Naive thymus-derived CD4-positive, alpha-beta T cell (primary cell): ENCODE measurements around the gene ABL1. TPM values are rescaled to one million over a fixed set of nuclear protein-coding genes. Genes with fewer than 3 reads are reported as not detected.
"Not testable (repeated sequence)": the region's sequence is repeated elsewhere in the genome, so short reads cannot be mapped to it uniquely, and the experiment has no call there.

Experiments
- ATAC-seq: fragments of 150-1000 bp; cut with Tn5 transposase; 2 replicates; pipeline ENCODE4 v1.10.0; 2021; ENCODE audit warnings: mild to moderate bottlenecking, moderate library complexity
- CTCF ChIA-PET: fragments of 350-600 bp; sonication (Branson Sonifier 250); formaldehyde crosslinking; loops from one replicate; lab custom pipeline; 2021; ENCODE audit warnings: antibody characterized with exemption; lab: Charles Lee
- POLR2A ChIA-PET: fragments of 350-600 bp; sonication (Branson Sonifier 250); formaldehyde crosslinking; loops from one replicate; lab custom pipeline; 2021; ENCODE audit warnings: antibody characterized with exemption, inconsistent platforms; lab: Charles Lee
- DNase-seq, 9 donors: peaks; one replicate each; pipeline versions ENCODE4 v3.0.0 to v3.0.0-alpha.2; 2020 to 2022; ENCODE audit warnings: mixed read lengths in 1 of 9
- H3K27ac ChIP-seq: one replicate; pipeline ENCODE4 v1.7.0; 2013; ENCODE audit warnings: mild to moderate bottlenecking, low read depth, low read length, moderate library complexity
- H3K27me3 ChIP-seq, 2 donors: one replicate each; pipeline ENCODE4 v1.7.0; 2013; ENCODE audit warnings: low read length in 2 of 2, mild to moderate bottlenecking in 2 of 2, moderate library complexity in 2 of 2; ENCODE audit not compliant: control insufficient read depth in 2 of 2, insufficient read depth in 2 of 2
- H3K36me3 ChIP-seq, 3 experiments: 1 replicate in 2 of 3; 2 replicates in 1 of 3; pipeline ENCODE4 v1.7.0; 2013; ENCODE audit warnings: low read length in 3 of 3, mild to moderate bottlenecking in 3 of 3, moderate library complexity in 1 of 3; ENCODE audit not compliant: insufficient read depth in 3 of 3, control insufficient read depth in 2 of 3
- H3K4me1 ChIP-seq, 2 donors: one replicate each; pipeline ENCODE4 v1.7.0; 2013; ENCODE audit warnings: low read length in 2 of 2, mild to moderate bottlenecking in 2 of 2, moderate library complexity in 1 of 2; ENCODE audit not compliant: control insufficient read depth in 2 of 2, insufficient read depth in 2 of 2
- H3K4me3 ChIP-seq: 2 replicates; pipeline ENCODE4 v1.7.0; 2013; ENCODE audit warnings: mild to moderate bottlenecking, low read length
- H3K9me3 ChIP-seq, 3 experiments: 1 replicate in 2 of 3; 2 replicates in 1 of 3; pipeline ENCODE4 v1.7.0; 2013; ENCODE audit warnings: low read length in 3 of 3; ENCODE audit not compliant: control insufficient read depth in 2 of 3
- H3K27ac Mint-ChIP-seq, 9 donors: one replicate each; pipeline ENCODE4 v1.8.0; 2020 to 2022; ENCODE audit warnings: mixed read lengths in 9 of 9, mild to moderate bottlenecking in 8 of 9, moderate library complexity in 5 of 9, inconsistent platforms in 2 of 9
- H3K27me3 Mint-ChIP-seq, 5 donors: one replicate each; pipeline ENCODE4 v1.8.0; 2021 to 2022; ENCODE audit warnings: mixed read lengths in 5 of 5, mild to moderate bottlenecking in 1 of 5
- H3K36me3 Mint-ChIP-seq, 5 donors: one replicate each; pipeline ENCODE4 v1.8.0; 2020 to 2022; ENCODE audit warnings: mixed read lengths in 5 of 5, mild to moderate bottlenecking in 3 of 5, inconsistent platforms in 1 of 5
- H3K4me1 Mint-ChIP-seq, 7 donors: one replicate each; pipeline ENCODE4 v1.8.0; 2020 to 2022; ENCODE audit warnings: mixed read lengths in 7 of 7, mild to moderate bottlenecking in 3 of 7, inconsistent platforms in 1 of 7
- H3K4me3 Mint-ChIP-seq, 10 donors: one replicate each; pipeline ENCODE4 v1.8.0; 2020 to 2022; ENCODE audit warnings: mild to moderate bottlenecking in 10 of 10, mixed read lengths in 10 of 10, moderate library complexity in 6 of 10, inconsistent platforms in 2 of 10
- H3K9me3 Mint-ChIP-seq, 11 donors: one replicate each; pipeline ENCODE4 v1.8.0; 2020 to 2022; ENCODE audit warnings: mixed read lengths in 11 of 11, mild to moderate bottlenecking in 4 of 11, inconsistent platforms in 1 of 11, moderate library complexity in 1 of 11
- intact Hi-C, 2 donors: fragments of 100-400 bp; cut with micrococcal nuclease; formaldehyde crosslinking; loops; one replicate each; pipeline ENCODE4 v1.15.1; 2023
- polyA plus RNA-seq, 2 donors: library from polyadenylated mRNA; unstranded; fragments of 300-500 nt; fragmentation: Illumina TruSeq; gene quantifications; one replicate each; pipeline ENCODE4 v1.2.3, GENCODE V29; 2021
- total RNA-seq, 6 experiments: library from RNA in 5 of 6; stranded (reverse) in 5 of 6; gene quantifications; 1 replicate in 5 of 6; 2 replicates in 1 of 6; pipeline ENCODE4 v1.2.3 and lab custom pipeline; 2021 to 2026

The ABL1 gene
- total and polyA plus RNA-seq, 7 experiments from 2014 or later: 8.4 to 41.0 (median 39.1) TPM

GRCh38 chr9:130793589-130793988 lies 41.5 kb upstream of the ABL1 start:
- H3K4me1 Mint-ChIP-seq: peaks cover 0 to 25% (median 7%) of the 10 kb centered on the region in 7 donors
- no peak for ATAC-seq
- intact Hi-C loops: no loop called here
- no peak overlapping the region for H3K27ac ChIP-seq
- H3K27ac Mint-ChIP-seq: no peak overlapping the region
- H3K9me3 ChIP-seq: peaks cover 0 to 4% (median 0%) of the 10 kb centered on the region in 3 experiments
- H3K27me3 Mint-ChIP-seq: no peaks in the 10 kb centered on the region
- ChIA-PET POLR2A (no interaction called here), CTCF (no interaction called here)
- H3K4me3 Mint-ChIP-seq: no peak overlapping the region
- no peaks in the 10 kb centered on the region for H3K4me1 ChIP-seq
- no peaks in the 10 kb centered on the region for H3K36me3 ChIP-seq
- no peak overlapping the region for H3K4me3 ChIP-seq
- DNase-seq: no peak
- peaks cover 2 to 25% (median 16%) of the 10 kb centered on the region in 5 donors for H3K36me3 Mint-ChIP-seq
- H3K9me3 Mint-ChIP-seq: peaks cover 0 to 17% (median 13%) of the 10 kb centered on the region in 11 donors
- H3K27me3 ChIP-seq: no peaks in the 10 kb centered on the region

DNA sequence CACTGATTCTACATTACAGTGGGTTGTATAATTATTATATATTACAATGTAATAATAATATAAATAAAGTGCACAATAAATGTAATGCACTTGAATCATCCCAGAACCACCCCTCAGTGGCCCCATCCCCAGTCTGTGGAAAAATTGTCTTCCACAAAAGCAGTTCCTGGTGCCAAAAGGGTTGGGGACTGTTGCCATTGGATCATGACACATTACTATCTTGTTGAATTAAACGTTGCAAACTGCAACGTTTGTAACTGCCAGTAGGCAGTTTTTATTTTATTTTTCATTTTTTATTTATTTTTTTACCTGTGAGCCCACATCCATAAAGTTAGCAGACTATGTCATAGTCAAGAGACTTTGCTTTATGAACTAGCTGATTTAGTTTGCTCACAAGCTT lies 41.0 kb upstream of the ABL1 start:
- H3K27me3 ChIP-seq: not testable (repeated sequence)
- H3K9me3 Mint-ChIP-seq: peaks cover 0 to 13% (median 9%) of the 10 kb centered on the region in 11 donors

GRCh38 chr9:130794423-130794822 lies 40.6 kb upstream of the ABL1 start:
- CTCF ChIA-PET, H3K9me3 ChIP-seq, ATAC-seq, H3K4me3 ChIP-seq, H3K27me3 Mint-ChIP-seq, H3K27ac ChIP-seq, POLR2A ChIA-PET, H3K27ac Mint-ChIP-seq, H3K27me3 ChIP-seq, intact Hi-C loops, H3K4me1 ChIP-seq, H3K4me3 Mint-ChIP-seq, DNase-seq, H3K9me3 Mint-ChIP-seq, H3K36me3 ChIP-seq: not testable (repeated sequence)
- H3K36me3 Mint-ChIP-seq: peaks cover 0 to 16% (median 8%) of the 10 kb centered on the region in 5 donors
- H3K4me1 Mint-ChIP-seq: peaks cover 0 to 25% (median 5%) of the 10 kb centered on the region in 7 donors

More for the DNA sequence above, 41.0 kb upstream of the ABL1 start:
- ATAC-seq, H3K4me1 ChIP-seq, intact Hi-C loops, H3K36me3 ChIP-seq, DNase-seq, H3K4me3 Mint-ChIP-seq, H3K27me3 Mint-ChIP-seq, CTCF ChIA-PET, H3K27ac Mint-ChIP-seq, H3K9me3 ChIP-seq, H3K27ac ChIP-seq, POLR2A ChIA-PET, H3K4me3 ChIP-seq: not testable (repeated sequence)
- peaks cover 0 to 25% (median 5%) of the 10 kb centered on the region in 7 donors for H3K4me1 Mint-ChIP-seq
- peaks cover under 1 to 20% (median 12%) of the 10 kb centered on the region in 5 donors for H3K36me3 Mint-ChIP-seq

GRCh38 chr9:130794923-130795495 lies 40.0 kb upstream of the ABL1 start:
- CTCF ChIA-PET: no interaction called here
- POLR2A ChIA-PET: no interaction called here

GRCh38 chr9:130803116-130803515 lies 31.9 kb upstream of the ABL1 start:
- H3K4me1 ChIP-seq, H3K27me3 ChIP-seq, H3K27me3 Mint-ChIP-seq, H3K4me3 ChIP-seq, H3K27ac ChIP-seq, CTCF ChIA-PET, POLR2A ChIA-PET, intact Hi-C loops, H3K9me3 ChIP-seq, H3K36me3 Mint-ChIP-seq, H3K4me3 Mint-ChIP-seq, DNase-seq, H3K27ac Mint-ChIP-seq, H3K36me3 ChIP-seq, ATAC-seq, H3K9me3 Mint-ChIP-seq: not testable (repeated sequence)
- H3K4me1 Mint-ChIP-seq: peaks cover 0 to 24% (median 9%) of the 10 kb centered on the region in 7 donors

More at GRCh38 chr9:130794923-130795495, 40.0 kb upstream of the ABL1 start:
- Mint-ChIP-seq H3K9me3 (peaks cover 0 to 5% (median 1%) of the 10 kb centered on the region in 11 donors), H3K27me3 (no peaks in the 10 kb centered on the region), H3K4me1 (peaks cover 0 to 25% (median 5%) of the 10 kb centered on the region in 7 donors), H3K4me3 (no peak overlapping the region), H3K36me3 (peaks cover 0 to 10% (median 2%) of the 10 kb centered on the region in 5 donors), H3K27ac (no peak overlapping the region)
- intact Hi-C loops: no loop called here
- no peaks in the 10 kb centered on the region for H3K36me3 ChIP-seq
- no peaks in the 10 kb centered on the region for H3K27me3 ChIP-seq
- peaks cover 0 to 1% (median 0%) of the 10 kb centered on the region in 3 experiments for H3K9me3 ChIP-seq
- no peak overlapping the region for H3K27ac ChIP-seq
- H3K4me1 ChIP-seq: no peaks in the 10 kb centered on the region
- no peak for DNase-seq
- H3K4me3 ChIP-seq: no peak overlapping the region
- no peak for ATAC-seq

DNA sequence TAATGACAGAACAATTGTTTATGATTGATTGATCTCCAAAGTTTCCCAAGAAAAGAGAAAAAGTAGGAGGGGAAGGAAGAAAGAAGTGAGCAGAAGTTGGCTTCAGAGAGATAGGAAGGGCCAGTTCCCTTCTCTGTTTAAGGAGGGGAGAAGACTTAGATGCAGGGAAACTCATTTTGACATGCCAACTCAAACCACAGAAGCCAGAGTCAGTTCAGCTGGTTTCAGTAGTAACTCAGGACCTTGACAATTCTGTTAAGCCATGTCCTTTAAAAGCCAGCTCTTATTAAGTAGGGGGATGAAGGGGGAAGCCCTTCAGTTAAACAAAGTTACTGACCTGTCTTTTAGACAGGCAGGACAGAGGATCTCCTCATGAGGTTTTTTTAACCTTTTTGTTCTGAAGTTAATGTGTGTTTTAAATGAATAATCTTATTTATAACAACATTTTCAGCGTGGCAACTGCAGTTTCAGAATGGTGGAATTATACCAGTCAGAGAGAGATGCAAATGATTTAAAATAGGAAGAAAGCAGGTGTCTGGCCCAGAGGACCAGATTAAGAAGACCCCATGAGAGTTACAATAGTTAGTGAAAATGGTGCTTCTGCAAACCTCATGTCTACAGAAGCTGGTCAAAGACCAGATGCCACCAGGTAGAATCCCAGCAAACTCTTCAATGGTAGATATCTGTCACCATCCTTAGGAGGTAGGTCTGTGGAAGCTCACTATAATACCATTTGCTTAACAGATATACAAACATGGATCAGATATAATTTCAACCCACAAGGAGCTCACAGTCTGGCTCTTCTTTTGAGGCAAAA lies 29.3 kb upstream of the ABL1 start:
- no peak for DNase-seq
- intact Hi-C loops: no loop called here
- no peaks in the 10 kb centered on the region for H3K9me3 ChIP-seq
- no peaks in the 10 kb centered on the region for H3K4me1 ChIP-seq
- Mint-ChIP-seq H3K4me1 (peaks cover 0 to 32% (median 10%) of the 10 kb centered on the region in 7 donors), H3K27me3 (peaks cover 0 to 7% (median 0%) of the 10 kb centered on the region in 5 donors), H3K36me3 (peaks cover 0 to 16% (median 0%) of the 10 kb centered on the region in 5 donors), H3K4me3 (no peak overlapping the region), H3K9me3 (peaks cover 0 to 5% (median 0%) of the 10 kb centered on the region in 11 donors), H3K27ac (peak overlapping the region in 1 of 9 donors; percentile 38)
- POLR2A ChIA-PET: no interaction called here
- no peak overlapping the region for H3K27ac ChIP-seq
- no peaks in the 10 kb centered on the region for H3K36me3 ChIP-seq
- CTCF ChIA-PET: no interaction called here
- no peak for ATAC-seq
- no peak overlapping the region for H3K4me3 ChIP-seq
- H3K27me3 ChIP-seq: no peaks in the 10 kb centered on the region
